ENCODE data around the gene PCDHB15.
"Not testable (repeated sequence)": the region's sequence is repeated elsewhere in the genome, so short reads cannot be mapped to it uniquely, and the experiment has no call there.

Gene PCDHB15

DNA sequence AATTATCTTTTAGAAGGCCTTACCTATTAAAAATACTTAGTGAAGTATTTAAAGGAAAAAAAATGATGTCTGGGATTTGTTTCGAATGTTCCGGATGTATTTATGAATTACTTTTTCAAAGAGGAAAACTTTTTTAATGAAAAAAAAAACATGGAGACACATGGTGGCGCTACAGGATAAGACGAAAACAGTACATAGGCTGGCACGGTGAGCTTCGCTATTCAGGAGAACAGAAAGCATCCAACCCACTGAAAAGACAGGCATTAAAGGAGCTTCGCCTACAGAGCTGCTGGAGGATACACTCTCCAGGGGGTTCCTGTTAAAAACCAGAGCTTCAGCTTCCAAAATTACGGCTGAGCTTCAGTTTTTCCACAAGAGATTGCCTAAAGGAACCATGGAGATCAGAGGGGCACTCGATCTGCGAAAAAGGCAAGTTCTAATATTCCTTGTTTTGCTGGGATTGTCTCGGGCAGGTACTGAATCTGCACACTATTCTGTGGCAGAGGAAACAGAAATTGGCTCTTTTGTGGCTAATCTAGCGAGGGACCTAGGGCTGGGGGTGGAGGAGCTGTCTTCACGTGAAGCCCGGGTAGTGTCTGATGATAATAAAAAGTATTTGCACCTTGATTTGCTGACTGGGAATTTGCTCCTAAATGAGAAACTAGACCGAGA is 21.9 kb upstream of the PCDHB15 start, which contains the start of gene PCDHB14:
PCDHB14 (plus strand) TSS at position 232 of the 672 bp plus-strand sequence; CDS start at position 395, 163 bp downstream.
- H3K27ac ChIP-seq = no peak within 1 kb of the TSS
- TF ChIP-seq, protein P1, sequence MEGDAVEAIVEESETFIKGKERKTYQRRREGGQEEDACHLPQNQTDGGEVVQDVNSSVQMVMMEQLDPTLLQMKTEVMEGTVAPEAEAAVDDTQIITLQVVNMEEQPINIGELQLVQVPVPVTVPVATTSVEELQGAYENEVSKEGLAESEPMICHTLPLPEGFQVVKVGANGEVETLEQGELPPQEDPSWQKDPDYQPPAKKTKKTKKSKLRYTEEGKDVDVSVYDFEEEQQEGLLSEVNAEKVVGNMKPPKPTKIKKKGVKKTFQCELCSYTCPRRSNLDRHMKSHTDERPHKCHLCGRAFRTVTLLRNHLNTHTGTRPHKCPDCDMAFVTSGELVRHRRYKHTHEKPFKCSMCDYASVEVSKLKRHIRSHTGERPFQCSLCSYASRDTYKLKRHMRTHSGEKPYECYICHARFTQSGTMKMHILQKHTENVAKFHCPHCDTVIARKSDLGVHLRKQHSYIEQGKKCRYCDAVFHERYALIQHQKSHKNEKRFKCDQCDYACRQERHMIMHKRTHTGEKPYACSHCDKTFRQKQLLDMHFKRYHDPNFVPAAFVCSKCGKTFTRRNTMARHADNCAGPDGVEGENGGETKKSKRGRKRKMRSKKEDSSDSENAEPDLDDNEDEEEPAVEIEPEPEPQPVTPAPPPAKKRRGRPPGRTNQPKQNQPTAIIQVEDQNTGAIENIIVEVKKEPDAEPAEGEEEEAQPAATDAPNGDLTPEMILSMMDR (conservative IDR thresholded peaks at IDR 0.05) = peak; percentile 55
- no peak for TF ChIP-seq ZFX (IDR thresholded peaks at IDR 0.05)

DNA sequence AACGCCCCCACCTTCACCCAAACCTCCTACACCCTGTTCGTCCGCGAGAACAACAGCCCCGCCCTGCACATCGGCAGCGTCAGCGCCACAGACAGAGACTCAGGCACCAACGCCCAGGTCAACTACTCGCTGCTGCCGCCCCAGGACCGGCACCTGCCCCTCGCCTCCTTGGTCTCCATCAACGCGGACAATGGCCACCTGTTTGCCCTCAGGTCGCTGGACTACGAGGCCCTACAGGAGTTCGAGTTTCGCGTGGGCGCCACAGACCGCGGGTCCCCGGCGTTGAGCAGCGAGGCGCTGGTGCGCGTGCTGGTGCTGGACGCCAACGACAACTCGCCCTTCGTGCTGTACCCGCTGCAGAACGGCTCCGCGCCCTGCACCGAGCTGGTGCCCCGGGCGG is 20.4 kb upstream of the PCDHB15 start:
- not testable (repeated sequence) for H3K27ac ChIP-seq

DNA sequence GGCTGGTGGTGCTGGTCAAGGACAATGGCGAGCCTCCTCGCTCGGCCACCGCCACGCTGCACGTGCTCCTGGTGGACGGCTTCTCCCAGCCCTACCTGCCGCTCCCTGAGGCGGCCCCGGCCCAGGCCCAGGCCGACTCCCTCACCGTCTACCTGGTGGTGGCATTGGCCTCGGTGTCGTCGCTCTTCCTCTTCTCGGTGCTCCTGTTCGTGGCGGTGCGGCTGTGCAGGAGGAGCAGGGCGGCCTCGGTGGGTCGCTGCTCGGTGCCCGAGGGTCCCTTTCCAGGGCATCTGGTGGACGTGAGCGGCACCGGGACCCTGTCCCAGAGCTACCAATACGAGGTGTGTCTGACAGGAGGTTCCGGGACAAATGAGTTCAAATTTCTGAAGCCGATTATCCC is 19.8 kb upstream of the PCDHB15 start:
- H3K27ac ChIP-seq = not testable (repeated sequence)

DNA sequence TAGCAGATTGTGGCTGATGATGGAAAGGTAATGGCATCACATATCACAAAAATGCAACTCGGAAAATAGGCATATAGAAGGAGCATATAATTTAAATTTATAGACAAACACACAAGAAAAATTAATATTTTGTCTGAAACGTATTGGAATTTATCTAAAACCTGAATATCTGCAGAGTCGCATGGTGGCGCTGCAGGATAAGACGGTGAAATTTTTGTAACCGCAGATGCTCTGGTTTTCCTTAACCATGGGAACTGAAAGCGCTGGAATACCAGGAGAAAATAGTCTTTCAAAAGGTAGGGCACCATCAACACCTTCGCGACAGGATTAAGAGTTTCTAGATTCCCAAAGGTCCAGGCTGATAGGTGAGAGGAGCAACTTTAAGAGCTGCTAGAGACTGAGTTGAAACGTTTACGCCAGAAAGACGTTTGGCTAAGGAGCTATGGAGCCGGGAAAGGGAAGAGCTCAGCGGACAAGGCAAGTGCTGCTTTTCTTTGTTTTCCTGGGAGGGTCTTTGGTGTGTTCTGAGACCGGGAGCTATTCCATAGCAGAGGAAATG is 11.0 kb upstream of the PCDHB15 start:
- TF ChIP-seq, protein P1 (conservative IDR thresholded peaks at IDR 0.05) = peak; percentile 55
- no peak for TF ChIP-seq ZFX (IDR thresholded peaks at IDR 0.05)
- no peak overlapping the region for H3K27ac ChIP-seq

DNA sequence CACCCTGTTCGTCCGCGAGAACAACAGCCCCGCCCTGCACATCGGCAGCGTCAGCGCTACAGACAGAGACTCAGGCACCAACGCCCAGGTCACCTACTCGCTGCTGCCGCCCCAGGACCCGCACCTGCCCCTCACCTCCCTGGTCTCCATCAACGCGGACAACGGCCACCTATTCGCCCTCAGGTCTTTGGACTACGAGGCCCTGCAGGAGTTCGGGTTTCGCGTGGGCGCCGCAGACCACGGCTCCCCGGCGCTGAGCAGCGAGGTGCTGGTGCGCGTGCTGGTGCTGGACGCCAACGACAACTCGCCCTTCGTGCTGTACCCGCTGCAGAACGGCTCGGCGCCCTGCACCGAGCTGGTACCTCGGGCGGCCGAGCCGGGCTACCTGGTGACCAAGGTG is 9.3 kb upstream of the PCDHB15 start:
- H3K27ac ChIP-seq = not testable (repeated sequence)

DNA sequence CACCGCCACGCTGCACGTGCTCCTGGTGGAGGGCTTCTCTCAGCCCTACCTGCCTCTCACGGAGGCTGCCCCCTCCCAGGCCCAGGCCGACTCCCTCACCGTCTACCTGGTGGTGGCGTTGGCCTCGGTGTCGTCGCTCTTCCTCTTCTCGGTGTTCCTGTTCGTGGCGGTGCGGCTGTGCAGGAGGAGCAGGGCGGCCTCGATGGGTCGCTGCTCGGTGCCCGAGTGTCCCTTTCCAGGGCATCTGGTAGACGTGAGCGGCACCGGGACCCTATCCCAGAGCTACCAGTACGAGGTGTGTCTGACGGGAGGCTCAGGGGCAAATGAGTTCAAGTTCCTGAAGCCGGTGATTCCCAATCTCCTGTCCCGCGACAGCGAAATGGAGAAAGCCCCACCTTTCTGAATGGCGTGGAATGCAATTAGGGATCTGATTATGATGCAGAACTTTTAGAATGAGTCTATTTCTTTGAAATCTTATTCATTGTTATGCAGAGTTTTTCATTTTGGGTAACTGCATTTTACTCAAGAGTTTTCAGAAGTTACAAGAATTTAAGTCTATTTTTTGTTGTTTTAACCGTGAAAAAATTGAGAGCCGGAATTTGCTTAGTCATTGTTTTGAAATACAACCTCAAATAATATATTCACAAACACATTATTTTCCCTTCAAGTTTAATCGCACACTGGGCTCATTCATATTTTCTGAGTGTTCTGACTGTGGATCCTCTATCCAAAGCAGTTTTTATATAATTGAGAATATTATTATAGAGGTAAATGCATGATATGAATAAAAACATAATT is 8.5 kb upstream of the PCDHB15 start:
- TF ChIP-seq ZFX (IDR thresholded peaks at IDR 0.05) = no peak
- TF ChIP-seq, protein P1 (conservative IDR thresholded peaks at IDR 0.05) = no peak
- H3K27ac ChIP-seq = no peak overlapping the region

DNA sequence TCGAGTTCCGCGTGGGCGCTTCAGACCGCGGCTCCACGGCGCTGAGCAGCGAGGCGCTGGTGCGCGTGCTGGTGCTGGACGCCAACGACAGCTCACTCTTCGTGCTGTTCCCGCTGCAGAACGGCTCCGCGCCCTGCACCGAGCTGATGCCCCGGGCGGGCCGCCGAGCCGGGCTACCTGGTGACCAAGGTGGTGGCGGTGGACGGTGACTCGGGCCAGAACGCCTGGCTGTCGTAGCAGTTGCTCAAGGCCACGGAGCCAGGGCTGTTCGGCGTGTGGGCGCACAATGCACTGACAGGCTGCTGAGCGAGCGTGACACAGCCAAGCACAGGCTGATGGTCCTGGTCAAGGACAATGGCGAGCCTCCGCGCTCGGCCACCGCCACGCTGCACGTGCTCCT is 3.7 kb upstream of the PCDHB15 start:
- H3K27ac ChIP-seq = no peak overlapping the region
- TF ChIP-seq, protein P1 (conservative IDR thresholded peaks at IDR 0.05) = no peak
- no peak for TF ChIP-seq ZFX (IDR thresholded peaks at IDR 0.05)

DNA sequence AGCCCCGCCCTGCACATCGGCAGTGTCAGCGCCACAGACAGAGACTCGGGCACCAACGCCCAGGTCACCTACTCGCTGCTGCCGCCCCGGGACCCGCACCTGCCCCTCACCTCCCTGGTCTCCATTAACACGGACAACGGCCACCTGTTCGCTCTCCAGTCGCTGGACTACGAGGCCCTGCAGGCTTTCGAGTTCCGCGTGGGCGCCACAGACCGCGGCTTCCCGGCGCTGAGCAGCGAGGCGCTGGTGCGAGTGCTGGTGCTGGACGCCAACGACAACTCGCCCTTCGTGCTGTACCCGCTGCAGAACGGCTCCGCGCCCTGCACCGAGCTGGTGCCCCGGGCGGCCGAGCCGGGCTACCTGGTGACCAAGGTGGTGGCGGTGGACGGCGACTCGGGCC is 1.8 kb downstream of the PCDHB15 start:
- not testable (repeated sequence) for H3K27ac ChIP-seq

DNA sequence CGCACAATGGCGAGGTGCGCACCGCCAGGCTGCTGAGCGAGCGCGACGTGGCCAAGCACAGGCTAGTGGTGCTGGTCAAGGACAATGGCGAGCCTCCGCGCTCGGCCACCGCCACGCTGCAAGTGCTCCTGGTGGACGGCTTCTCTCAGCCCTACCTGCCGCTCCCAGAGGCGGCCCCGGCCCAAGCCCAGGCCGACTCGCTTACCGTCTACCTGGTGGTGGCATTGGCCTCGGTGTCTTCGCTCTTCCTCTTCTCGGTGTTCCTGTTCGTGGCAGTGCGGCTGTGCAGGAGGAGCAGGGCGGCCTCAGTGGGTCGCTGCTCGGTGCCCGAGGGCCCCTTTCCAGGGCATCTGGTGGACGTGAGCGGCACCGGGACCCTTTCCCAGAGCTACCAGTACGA is 2.2 kb downstream of the PCDHB15 start:
- not testable (repeated sequence) for H3K27ac ChIP-seq

DNA sequence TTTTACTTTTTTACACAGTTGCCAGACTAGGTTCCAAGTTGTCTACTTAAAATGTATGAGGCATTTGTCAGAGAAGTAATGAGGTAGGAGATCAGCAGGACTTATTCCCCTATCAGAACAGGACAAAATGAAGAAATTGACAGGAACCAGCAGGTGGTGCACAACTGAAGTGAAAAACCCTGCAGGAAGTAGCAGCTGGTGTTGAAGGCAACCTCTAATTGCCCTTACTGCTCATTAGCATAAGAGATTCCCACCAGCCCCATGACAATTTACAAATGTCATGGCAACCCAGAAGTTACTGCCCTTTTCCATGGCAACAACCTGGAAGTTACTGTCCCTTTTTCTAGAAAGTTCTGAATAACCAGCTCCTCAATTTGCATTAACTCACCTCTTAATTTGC is 5.4 kb downstream of the PCDHB15 start:
- TF ChIP-seq ZFX (IDR thresholded peaks at IDR 0.05) = no peak
- TF ChIP-seq, protein P1 (conservative IDR thresholded peaks at IDR 0.05) = no peak
- no peak overlapping the region for H3K27ac ChIP-seq

All from C4-2B (cell line).